K562 (cell line): ENCODE data around the gene RBFOX2. TPM values are rescaled to one million over a fixed set of nuclear protein-coding genes. Genes with fewer than 3 reads are reported as not detected.

Source experiments
- ATAC-seq: fragments of 200-7000 bp; cut with Tn5 transposase; 3 replicates; pipeline ENCODE4 v1.9.1; 2020; ENCODE audit warnings: moderate library complexity
- BruUV-seq: library from RNA; stranded (reverse); fragments of 400-500 nt; replicated peaks from 2 replicates; lab custom pipeline; 2021; lab: Mats Ljungman, UMichigan
- CTCF ChIA-PET: fragments of 300-600 bp; formaldehyde crosslinking; extraction: SDS; loops from one replicate; lab custom pipeline; 2021; ENCODE audit warnings: low intra/inter-chr PET ratio; lab: Yijun Ruan, JAX
- POLR2A ChIA-PET: fragments of 300-600, 350-650 bp; sonication (Branson Sonifier 250); formaldehyde crosslinking; extraction: SDS; loops from one replicate; lab custom pipeline; 2021; ENCODE audit warnings: antibody characterized with exemption, inconsistent platforms; lab: Yijun Ruan, JAX
- DNase-seq, 4 experiments: peaks; one replicate each; pipeline versions ENCODE4 v3.0.0 to v3.0.0-alpha.2; 2011 to 2018; ENCODE audit warnings: low spot score in 3 of 4, mixed read lengths in 3 of 4; ENCODE audit errors: extremely low read depth in 1 of 4
- FAIRE-seq: peaks from 2 replicates; lab custom pipeline; 2011; peaks lifted over from hg19 to GRCh38; lab: Jason Lieb, UNC
- H2AFZ ChIP-seq: 2 replicates; pipeline ENCODE4 v1.6.0; 2011; ENCODE audit warnings: low read depth, low read length, control low read depth, inconsistent platforms
- H3K27ac ChIP-seq: fragments of 200-600 bp; 3 replicates; pipeline ENCODE4 v1.8.0; 2011; ENCODE audit warnings: low read depth, mild to moderate bottlenecking, control low read depth, inconsistent platforms, low read length, moderate library complexity, mixed read lengths; ENCODE audit errors: extremely low read depth
- H3K27me3 ChIP-seq, 2 experiments: fragments of 300-600 bp in 1 of 2; 2 replicates in 1 of 2; 3 replicates in 1 of 2; pipeline versions ENCODE4 v1.6.0 to v1.8.0; 2011; ENCODE audit warnings: inconsistent platforms in 2 of 2, low read length in 2 of 2, mild to moderate bottlenecking in 1 of 2, mixed read lengths in 1 of 2, moderate library complexity in 1 of 2; ENCODE audit not compliant: control insufficient read depth in 2 of 2, insufficient read depth in 2 of 2
- H3K36me3 ChIP-seq: fragments of 300-600 bp; 3 replicates; pipeline ENCODE4 v1.8.0; 2011; ENCODE audit warnings: mild to moderate bottlenecking, low read length, inconsistent platforms; ENCODE audit not compliant: control insufficient read depth, insufficient read depth
- H3K4me1 ChIP-seq, 2 experiments: fragments of 200-600 bp in 1 of 2; replicated peaks in 1 of 2; 2 replicates in 1 of 2; 3 replicates in 1 of 2; pipeline versions ENCODE4 v1.5.1 to v1.8.0; 2011; ENCODE audit warnings: inconsistent platforms in 2 of 2, low read length in 2 of 2, mild to moderate bottlenecking in 1 of 2, mixed read lengths in 1 of 2, moderate library complexity in 1 of 2; ENCODE audit not compliant: control insufficient read depth in 2 of 2, insufficient read depth in 2 of 2
- H3K4me2 ChIP-seq: 2 replicates; pipeline ENCODE4 v1.6.1; 2011; ENCODE audit warnings: low read length, control low read depth, inconsistent platforms, mixed read lengths; ENCODE audit not compliant: insufficient read depth
- H3K4me3 ChIP-seq: fragments of 200-600 bp; sonication (generic), shearing (Covaris generic); 2 replicates; pipeline ENCODE4 v1.5.1; 2016; ENCODE audit warnings: control low read depth, inconsistent platforms
- H3K79me2 ChIP-seq: fragments of 200-600 bp; 3 replicates; pipeline ENCODE4 v1.8.0; 2011; ENCODE audit warnings: low read length, inconsistent platforms; ENCODE audit not compliant: control insufficient read depth, insufficient read depth
- H3K9ac ChIP-seq, 2 experiments: 2 replicates each; pipeline versions ENCODE4 v1.6.0 to v1.6.1; 2011; ENCODE audit warnings: low read depth in 2 of 2, low read length in 2 of 2, control low read depth in 1 of 2, inconsistent platforms in 1 of 2, mild to moderate bottlenecking in 1 of 2, mixed read lengths in 1 of 2; ENCODE audit not compliant: insufficient read depth in 1 of 2
- H3K9me1 ChIP-seq: one replicate; pipeline ENCODE4 v1.6.0; 2011; ENCODE audit warnings: inconsistent platforms, mild to moderate bottlenecking, low read length, moderate library complexity; ENCODE audit not compliant: control insufficient read depth, insufficient read depth
- H3K9me3 ChIP-seq: replicated peaks from 2 replicates; pipeline ENCODE4 v1.5.1; 2011; ENCODE audit warnings: low read depth, low read length, inconsistent platforms; ENCODE audit not compliant: control insufficient read depth, insufficient read depth
- H4K20me1 ChIP-seq: replicated peaks from 2 replicates; pipeline ENCODE4 v1.6.1; 2011; ENCODE audit warnings: low read length, inconsistent platforms, mixed read lengths; ENCODE audit not compliant: control insufficient read depth, insufficient read depth
- CHD2 ChIP-seq: IDR thresholded peaks from 2 replicates; pipeline ENCODE4 v1.6.1; 2011; ENCODE audit warnings: low read depth, low read length
- FOXJ2 ChIP-seq: fragments of 200-800 bp; sonication (Bioruptor generic); IDR thresholded peaks from 2 replicates; pipeline ENCODE4 v1.6.1; 2016; ENCODE audit warnings: missing genetic modification characterization, missing compliant biosample characterization
- TAL1 ChIP-seq: fragments of 450-650 bp; IDR thresholded peaks from 2 replicates; pipeline ENCODE4 v1.6.1; 2016; ENCODE audit warnings: mild to moderate bottlenecking
- XRCC4 ChIP-seq: IDR thresholded peaks from one replicate; pipeline ENCODE4 v1.6.1; 2011; ENCODE audit not compliant: insufficient read depth, insufficient read length; ENCODE audit errors: extremely low read depth
- ZNF23 ChIP-seq: fragments of 250-450 bp; sonication (Bioruptor Pico); IDR thresholded peaks from 2 replicates; pipeline ENCODE4 v1.4.0; 2020; ENCODE audit warnings: mild to moderate bottlenecking
- WGBS: fragments of 100-300 bp; shearing (Covaris generic); methylation state at CpG from one replicate; pipeline ENCODE4 v1.1.6; 2016; ENCODE audit warnings: low coverage, mixed read lengths; ENCODE audit not compliant: insufficient coverage; ENCODE audit errors: missing lambda C conversion rate; 5-methylcytosine and 5-hydroxymethylcytosine counted together
- in situ Hi-C: fragments of 300-500 bp; cut with MboI; formaldehyde crosslinking; loops from 4 replicates; pipeline ENCODE4 v1.15.0; 2018; ENCODE audit warnings: inconsistent platforms, mixed read lengths
- intact Hi-C: fragments of 100-400 bp; cut with micrococcal nuclease; formaldehyde crosslinking; loops from 2 replicates; pipeline ENCODE4 v1.14.2; 2022
- polyA plus RNA-seq, 8 experiments: library from polyadenylated mRNA; depleted of rRNA in 4 of 8; stranded (reverse) in 5 of 8; unstranded in 3 of 8; fragments of >200 nt; fragmentation: Nextera tagmentation in 2 of 8; fragmentation: Illumina TruSeq in 1 of 8; extraction: Ambion mirVana in 2 of 8; extraction: Trizol in 1 of 8; gene quantifications; 2 replicates each; pipeline versions ENCODE4 v1.2.1 to v1.2.3, GENCODE V29; 2011 to 2014; ENCODE audit warnings: inconsistent platforms in 1 of 8, missing spikeins in 1 of 8
- total RNA-seq, 7 experiments: library from RNA; depleted of rRNA in 6 of 7; stranded (reverse); fragments of >200 nt in 6 of 7; fragmentation: Illumina TruSeq in 2 of 7; extraction: Trizol in 2 of 7; gene quantifications; 2 replicates each; pipeline versions ENCODE4 v1.2.1 to v1.2.3, GENCODE V29; 2011 to 2021; ENCODE audit warnings: low replicate concordance in 1 of 7
- TF ChIP-seq, protein P1 (sequence below): fragments of 200-800 bp; sonication (Bioruptor generic); IDR thresholded peaks from 2 replicates; pipeline ENCODE4 v1.6.1; 2017; ENCODE audit warnings: missing genetic modification characterization, missing compliant biosample characterization
- TF ChIP-seq, protein P2 (sequence below): fragments of 450-650 bp; formaldehyde crosslinking; IDR thresholded peaks from 2 replicates; pipeline ENCODE4 v1.4.0; 2020; ENCODE audit warnings: mild to moderate bottlenecking, mixed read lengths

Gene RBFOX2
- total and polyA plus RNA-seq, 9 of the 15 experiments (the other 6 are each of a cell fraction or from before 2014, with no cell fraction given), result 5.8 to 24.8 (median 14.2) TPM

DNA sequence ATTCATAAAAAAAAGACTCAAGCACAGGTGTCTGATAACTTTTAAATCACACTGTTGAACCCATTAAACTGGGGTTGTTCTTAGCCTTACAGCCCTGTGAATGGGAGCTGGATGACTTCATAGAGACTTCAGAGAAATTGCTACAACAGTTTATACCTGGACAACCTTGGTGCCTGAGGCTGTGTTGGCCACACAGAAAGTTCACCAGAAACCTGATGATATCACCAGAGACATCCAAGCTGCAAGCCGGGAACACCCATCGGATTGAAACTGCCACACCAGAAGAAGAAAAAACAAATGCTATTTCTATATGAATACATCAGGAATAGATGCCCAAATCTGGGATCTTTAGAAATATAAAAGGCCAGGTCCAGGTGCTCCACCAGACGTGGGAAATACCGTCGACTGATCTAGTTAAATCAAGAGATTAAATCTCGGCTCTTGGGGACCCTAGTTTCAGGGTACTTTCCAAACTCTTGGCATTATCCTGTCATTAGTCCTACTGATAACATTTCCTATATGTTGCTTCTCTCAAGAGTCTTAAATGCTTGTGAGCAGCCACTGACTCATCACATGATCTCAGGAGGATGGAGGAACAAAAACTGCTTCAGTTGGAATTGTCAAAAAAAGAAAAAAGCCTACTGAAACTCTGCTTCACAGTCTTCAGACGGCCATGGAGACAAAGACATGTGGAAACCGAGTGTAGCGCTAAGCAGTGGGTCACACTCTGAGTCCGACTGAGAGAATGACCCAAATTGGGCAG, 339.5 kb downstream of the RBFOX2 start:
- no peaks in the 10 kb centered on the region for H3K9me1 ChIP-seq
- H3K9me3 ChIP-seq, result no peaks in the 10 kb centered on the region
- no TSS peak for BruUV-seq
- in situ Hi-C loops (no loop called here), intact Hi-C loops (no loop called here)
- ChIA-PET CTCF (no interaction called here), POLR2A (no interaction called here)
- no peak overlapping the region for H3K4me2 ChIP-seq
- no peak for DNase-seq
- ATAC-seq, result no peak
- 4% methylated on average over 9 of the region's 10 CpGs for WGBS
- H3K79me2 ChIP-seq, result no peaks in the 10 kb centered on the region
- no peaks in the 10 kb centered on the region for H3K36me3 ChIP-seq
- H3K9ac ChIP-seq, result no peak overlapping the region
- FAIRE-seq, result no peak
- no peak overlapping the region for H3K4me3 ChIP-seq
- no peak overlapping the region for H3K27ac ChIP-seq
- 0 out of 5 replicates have a peak, but pooled peaks cover 0 to 3% of the 10 kb centered on the region in 2 experiments for H3K27me3 ChIP-seq
- TF ChIP-seq CHD2 (no peak), TAL1 (no peak), XRCC4 (no peak), ZNF23 (no peak), FOXJ2 (tag) (no peak)
- TF ChIP-seq, protein P1, sequence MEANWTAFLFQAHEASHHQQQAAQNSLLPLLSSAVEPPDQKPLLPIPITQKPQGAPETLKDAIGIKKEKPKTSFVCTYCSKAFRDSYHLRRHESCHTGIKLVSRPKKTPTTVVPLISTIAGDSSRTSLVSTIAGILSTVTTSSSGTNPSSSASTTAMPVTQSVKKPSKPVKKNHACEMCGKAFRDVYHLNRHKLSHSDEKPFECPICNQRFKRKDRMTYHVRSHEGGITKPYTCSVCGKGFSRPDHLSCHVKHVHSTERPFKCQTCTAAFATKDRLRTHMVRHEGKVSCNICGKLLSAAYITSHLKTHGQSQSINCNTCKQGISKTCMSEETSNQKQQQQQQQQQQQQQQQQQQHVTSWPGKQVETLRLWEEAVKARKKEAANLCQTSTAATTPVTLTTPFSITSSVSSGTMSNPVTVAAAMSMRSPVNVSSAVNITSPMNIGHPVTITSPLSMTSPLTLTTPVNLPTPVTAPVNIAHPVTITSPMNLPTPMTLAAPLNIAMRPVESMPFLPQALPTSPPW, result no peak
- TF ChIP-seq, protein P2, sequence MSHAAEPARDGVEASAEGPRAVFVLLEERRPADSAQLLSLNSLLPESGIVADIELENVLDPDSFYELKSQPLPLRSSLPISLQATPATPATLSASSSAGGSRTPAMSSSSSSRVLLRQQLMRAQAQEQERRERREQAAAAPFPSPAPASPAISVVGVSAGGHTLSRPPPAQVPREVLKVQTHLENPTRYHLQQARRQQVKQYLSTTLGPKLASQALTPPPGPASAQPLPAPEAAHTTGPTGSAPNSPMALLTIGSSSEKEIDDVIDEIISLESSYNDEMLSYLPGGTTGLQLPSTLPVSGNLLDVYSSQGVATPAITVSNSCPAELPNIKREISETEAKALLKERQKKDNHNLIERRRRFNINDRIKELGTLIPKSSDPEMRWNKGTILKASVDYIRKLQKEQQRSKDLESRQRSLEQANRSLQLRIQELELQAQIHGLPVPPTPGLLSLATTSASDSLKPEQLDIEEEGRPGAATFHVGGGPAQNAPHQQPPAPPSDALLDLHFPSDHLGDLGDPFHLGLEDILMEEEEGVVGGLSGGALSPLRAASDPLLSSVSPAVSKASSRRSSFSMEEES, result 0 out of 2 replicates have a peak, but pooled peaks have one; percentile 5
- no peaks in the 10 kb centered on the region for H3K4me1 ChIP-seq
- no peaks in the 10 kb centered on the region for H4K20me1 ChIP-seq
- no peak overlapping the region for H2AFZ ChIP-seq

Other genes with a start within 250 kb of the RBFOX2 start
- gene APOL3, start 131.9 kb upstream of the RBFOX2 start, total RNA-seq (2014; rRNA removed), result 0.69 TPM in 1 of 2 replicates, not detected in the other
- gene APOL3, start 131.9 kb upstream of the RBFOX2 start, total RNA-seq (2014; rRNA removed; fragmentation: Illumina TruSeq; extraction: Trizol), result 0.33 and 0.73 TPM in 2 replicates
- 0.25 and 0.38 TPM in 2 replicates for gene APOL3, start 131.9 kb upstream of the RBFOX2 start, total RNA-seq (2015; rRNA removed; fragmentation: Illumina TruSeq; extraction: Trizol)
- gene APOL3, start 131.9 kb upstream of the RBFOX2 start, total RNA-seq (2021), result 0.67 and 1.1 TPM in 2 replicates
- 0.32 and 0.54 TPM in 2 replicates for gene APOL3, start 131.9 kb upstream of the RBFOX2 start, polyA plus RNA-seq (2011; rRNA removed)
- gene APOL3, start 131.9 kb upstream of the RBFOX2 start, polyA plus RNA-seq (2014; fragmentation: Illumina TruSeq; extraction: Trizol), result 0.87 and 1.1 TPM in 2 replicates
- under 1 TPM; 0.25 to 0.80 TPM for gene APOL3, start 131.9 kb upstream of the RBFOX2 start, polyA plus RNA-seq (2014; fragmentation: Nextera tagmentation; extraction: Ambion mirVana)
- 0.18 and 0.93 TPM in 2 replicates for gene APOL3, start 131.9 kb upstream of the RBFOX2 start, polyA plus RNA-seq (2014; rRNA removed)
- 6.6 and 9.4 TPM in 2 replicates for gene APOL4, start 173.0 kb upstream of the RBFOX2 start, total RNA-seq (2014; rRNA removed)
- gene APOL4, start 173.0 kb upstream of the RBFOX2 start, total RNA-seq (2014; rRNA removed; fragmentation: Illumina TruSeq; extraction: Trizol), result 7.6 and 9.3 TPM in 2 replicates
- 11.0 and 11.9 TPM in 2 replicates for gene APOL4, start 173.0 kb upstream of the RBFOX2 start, total RNA-seq (2015; rRNA removed; fragmentation: Illumina TruSeq; extraction: Trizol)
- gene APOL4, start 173.0 kb upstream of the RBFOX2 start, total RNA-seq (2021), result 8.9 and 9.8 TPM in 2 replicates
- 14.3 and 14.5 TPM in 2 replicates for gene APOL4, start 173.0 kb upstream of the RBFOX2 start, polyA plus RNA-seq (2011; rRNA removed)
- 8.1 and 10.2 TPM in 2 replicates for gene APOL4, start 173.0 kb upstream of the RBFOX2 start, polyA plus RNA-seq (2014; fragmentation: Illumina TruSeq; extraction: Trizol)
- 10 to 100 TPM in 1 of 2 experiments, 1 to 10 TPM in 1; 8.9 to 15.0 TPM for gene APOL4, start 173.0 kb upstream of the RBFOX2 start, polyA plus RNA-seq (2014; fragmentation: Nextera tagmentation; extraction: Ambion mirVana)
- 6.5 and 7.2 TPM in 2 replicates for gene APOL4, start 173.0 kb upstream of the RBFOX2 start, polyA plus RNA-seq (2014; rRNA removed)
- gene APOL2, start 210.7 kb upstream of the RBFOX2 start, total RNA-seq (2014; rRNA removed), result 8.9 and 9.7 TPM in 2 replicates
- gene APOL2, start 210.7 kb upstream of the RBFOX2 start, total RNA-seq (2014; rRNA removed; fragmentation: Illumina TruSeq; extraction: Trizol), result 9.3 and 10.6 TPM in 2 replicates
- gene APOL2, start 210.7 kb upstream of the RBFOX2 start, total RNA-seq (2015; rRNA removed; fragmentation: Illumina TruSeq; extraction: Trizol), result 9.6 and 10.6 TPM in 2 replicates
- gene APOL2, start 210.7 kb upstream of the RBFOX2 start, total RNA-seq (2021), result 9.7 and 10.6 TPM in 2 replicates
- gene APOL2, start 210.7 kb upstream of the RBFOX2 start, polyA plus RNA-seq (2011; rRNA removed), result 5.4 and 7.7 TPM in 2 replicates
- gene APOL2, start 210.7 kb upstream of the RBFOX2 start, polyA plus RNA-seq (2014; fragmentation: Illumina TruSeq; extraction: Trizol), result 8.9 and 9.4 TPM in 2 replicates
- 1 to 10 TPM; 2.7 to 6.8 TPM for gene APOL2, start 210.7 kb upstream of the RBFOX2 start, polyA plus RNA-seq (2014; fragmentation: Nextera tagmentation; extraction: Ambion mirVana)
- gene APOL2, start 210.7 kb upstream of the RBFOX2 start, polyA plus RNA-seq (2014; rRNA removed), result 6.6 and 6.9 TPM in 2 replicates
- 5.8 TPM in 2 replicates for gene APOL1, start 224.3 kb upstream of the RBFOX2 start, total RNA-seq (2014; rRNA removed)
- gene APOL1, start 224.3 kb upstream of the RBFOX2 start, total RNA-seq (2014; rRNA removed; fragmentation: Illumina TruSeq; extraction: Trizol), result 3.5 and 4.1 TPM in 2 replicates
- gene APOL1, start 224.3 kb upstream of the RBFOX2 start, total RNA-seq (2015; rRNA removed; fragmentation: Illumina TruSeq; extraction: Trizol), result 7.0 and 7.3 TPM in 2 replicates
- 8.1 and 9.0 TPM in 2 replicates for gene APOL1, start 224.3 kb upstream of the RBFOX2 start, total RNA-seq (2021)
- gene APOL1, start 224.3 kb upstream of the RBFOX2 start, polyA plus RNA-seq (2011; rRNA removed), result 4.7 and 5.6 TPM in 2 replicates
- 9.5 and 9.7 TPM in 2 replicates for gene APOL1, start 224.3 kb upstream of the RBFOX2 start, polyA plus RNA-seq (2014; fragmentation: Illumina TruSeq; extraction: Trizol)
- gene APOL1, start 224.3 kb upstream of the RBFOX2 start, polyA plus RNA-seq (2014; fragmentation: Nextera tagmentation; extraction: Ambion mirVana), result 1 to 10 TPM; 2.5 to 4.2 TPM
- gene APOL1, start 224.3 kb upstream of the RBFOX2 start, polyA plus RNA-seq (2014; rRNA removed), result 5.3 and 6.9 TPM in 2 replicates